ENCODE data around the gene DNAJA1. TPM values are rescaled to one million over a fixed set of nuclear protein-coding genes. Genes with fewer than 3 reads are reported as not detected.
"Not testable (repeated sequence)": the region's sequence is repeated elsewhere in the genome, so short reads cannot be mapped to it uniquely, and the experiment has no call there.

The DNAJA1 gene
- total RNA-seq, 1 donor from 2014 or later, result 74.5 TPM

- intact Hi-C loops (cut with DNase I), result no loop called here
- no peak for ATAC-seq (ENCODE audit: poor library complexity)
- no peak for DNase-seq
Observed at GRCh38 chr9:33065157-33066076, 40.3 kb downstream of the DNAJA1 start.

DNA sequence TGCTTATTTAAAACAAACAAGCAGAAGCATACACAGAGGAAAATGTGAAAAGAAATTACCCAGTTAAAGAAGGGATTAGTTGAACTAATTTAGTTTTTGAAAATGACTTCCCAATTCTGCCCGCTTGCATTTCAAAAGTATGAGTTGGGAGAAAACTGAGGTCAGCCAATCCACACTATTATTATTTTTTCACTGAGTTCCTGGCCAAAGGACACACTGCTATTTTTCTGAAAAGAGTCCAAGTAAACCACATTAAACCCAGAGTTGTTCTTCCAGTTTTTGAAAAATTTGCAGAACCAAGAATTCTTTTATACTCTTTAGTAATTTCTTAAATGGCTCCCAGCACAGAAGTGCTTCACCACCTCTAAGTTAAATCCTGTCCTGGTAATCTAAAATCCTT is 43.9 kb downstream of the DNAJA1 start:
- no peak for DNase-seq
- intact Hi-C loops (cut with DNase I), result no loop called here
- ATAC-seq (ENCODE audit: poor library complexity), result no peak

- ATAC-seq (ENCODE audit: poor library complexity), result peak; percentile 98
- peak; percentile 99 for DNase-seq
Observed at GRCh38 chr9:33076046-33077004, 51.3 kb downstream of the DNAJA1 start, which contains the start of gene SMU1. TSS of gene SMU1 (minus strand) at chr9:33076674. CDS start at chr9:33076608, 66 bp downstream.

DNA sequence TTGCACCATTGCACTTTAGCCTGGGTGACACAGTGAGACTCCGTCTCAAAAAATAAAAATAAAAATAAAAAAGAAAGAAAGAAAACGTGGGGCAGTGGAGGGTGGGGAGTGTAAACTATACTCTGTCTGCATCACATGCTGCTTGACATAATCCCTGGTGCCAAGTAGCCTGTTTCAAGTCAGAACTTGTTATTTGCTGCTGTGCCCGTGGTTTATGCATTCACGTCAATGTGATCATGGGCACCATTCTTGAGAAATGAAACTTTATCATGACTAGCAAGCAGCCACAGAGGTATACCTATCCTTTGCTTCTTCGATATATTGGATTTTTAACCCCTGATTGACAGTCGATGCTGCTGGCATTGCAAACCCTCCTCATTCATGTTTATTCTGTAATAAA is 55.5 kb downstream of the DNAJA1 start:
- DNase-seq, result no peak
- intact Hi-C loops (cut with DNase I), result loop anchor here (2.0 kb wide), 1 partner anchor 90 kb away; no protein-coding TSS in a partner anchor

More at GRCh38 chr9:33076046-33077004, 51.3 kb downstream of the DNAJA1 start, which contains the start of gene SMU1:
- intact Hi-C loops (cut with DNase I), result no loop called here

GRCh38 chr9:33081128-33081851 is 56.2 kb downstream of the DNAJA1 start:
- intact Hi-C loops (cut with DNase I), result loop anchor here (1.0 to 2.0 kb wide), 2 partner anchors 90 to 144 kb away; no protein-coding TSS in a partner anchor
- ATAC-seq (ENCODE audit: poor library complexity) (peak; percentile 69), DNase-seq (no peak)

More for the DNA sequence above, 55.5 kb downstream of the DNAJA1 start:
- no peak for ATAC-seq (ENCODE audit: poor library complexity)

GRCh38 chr9:33082128-33082527 is 57.1 kb downstream of the DNAJA1 start:
- no peak for ATAC-seq (ENCODE audit: poor library complexity)
- intact Hi-C loops (cut with DNase I), result no loop called here
- no peak for DNase-seq

DNA sequence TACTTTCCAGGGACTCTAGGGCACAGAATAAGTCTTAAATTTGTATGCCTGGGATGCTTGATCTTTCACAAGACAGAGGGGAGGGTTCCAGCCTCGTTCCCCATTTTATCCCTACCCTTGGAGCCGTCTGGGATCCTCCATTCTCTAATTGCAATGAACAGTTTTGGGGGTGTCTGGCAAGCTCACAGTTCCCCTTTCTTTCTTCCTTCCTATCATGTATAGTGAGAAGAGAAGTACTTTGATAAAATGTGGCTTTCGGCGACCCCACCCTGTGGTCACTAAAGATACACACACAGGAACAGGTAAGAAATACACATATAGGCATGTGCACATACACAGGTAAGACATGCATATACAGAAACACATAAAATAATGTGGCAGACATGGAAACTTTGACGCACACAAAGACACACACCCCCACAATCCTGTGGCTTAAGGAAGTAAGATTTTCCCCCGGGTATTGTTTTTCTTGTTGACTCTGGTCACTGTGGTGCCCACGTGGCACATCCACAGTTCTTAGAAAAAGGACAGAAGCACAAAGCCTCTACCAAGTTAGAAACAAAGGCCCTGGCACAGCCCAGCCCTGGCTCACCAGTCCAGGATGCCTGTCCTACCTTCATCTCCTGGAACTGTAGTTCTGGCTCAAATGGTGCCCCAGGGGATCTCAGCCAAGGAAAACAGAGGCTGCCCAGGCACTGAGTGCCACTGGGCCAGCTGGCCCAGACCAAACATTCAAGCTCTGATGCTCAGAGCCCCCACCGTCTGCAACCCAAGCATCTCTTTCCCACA is 57.7 kb downstream of the DNAJA1 start:
- intact Hi-C loops (cut with DNase I), result no loop called here
- ATAC-seq (ENCODE audit: poor library complexity) (peak; percentile 32), DNase-seq (no peak)

DNA sequence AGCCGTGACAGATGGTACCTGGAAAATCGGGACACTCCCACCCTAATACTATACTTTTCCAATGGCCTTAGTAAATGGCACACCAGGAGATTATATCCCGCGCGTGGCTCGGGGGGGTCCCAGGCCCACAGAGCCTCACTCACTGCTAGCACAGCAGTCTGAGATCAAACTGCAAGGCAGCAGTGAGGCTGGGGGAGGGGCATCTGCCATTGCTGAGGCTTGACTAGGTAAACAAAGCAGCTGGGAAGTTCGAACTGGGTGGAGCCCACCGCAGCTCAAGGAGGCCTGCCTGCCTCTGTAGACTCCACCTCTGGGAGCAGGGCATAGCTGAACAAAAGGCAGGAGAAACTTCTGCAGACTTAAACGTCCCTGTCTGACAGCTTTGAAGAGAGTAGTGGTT is 60.6 kb downstream of the DNAJA1 start:
- DNase-seq; ATAC-seq (ENCODE audit: poor library complexity); intact Hi-C loops (cut with DNase I): not testable (repeated sequence)

Other genes starting within 250 kb of the DNAJA1 start
- gene TMEM215, start 241.7 kb upstream of the DNAJA1 start, total RNA-seq, result not detected
- 10.4 TPM for gene APTX, start 23.6 kb upstream of the DNAJA1 start, total RNA-seq
- 14.6 TPM for gene SMU1, start 51.4 kb downstream of the DNAJA1 start, total RNA-seq
- 41.0 TPM for gene B4GALT1, start 142.1 kb downstream of the DNAJA1 start, total RNA-seq
- gene SPINK4, start 214.9 kb downstream of the DNAJA1 start, total RNA-seq, result not detected
- 131 TPM for gene BAG1, start 239.4 kb downstream of the DNAJA1 start, total RNA-seq
- 45.8 TPM for gene CHMP5, start 239.8 kb downstream of the DNAJA1 start, total RNA-seq

Data from Right ventricle myocardium superior (tissue), 1 donor.